Kidney epithelial cell (primary cell): ENCODE data around the gene ABHD12B. TPM values are rescaled to one million over a fixed set of nuclear protein-coding genes. Genes with fewer than 3 reads are reported as not detected.
"Not testable (repeated sequence)": the region's sequence is repeated elsewhere in the genome, so short reads cannot be mapped to it uniquely, and the experiment has no call there.

Experiments used
- DNase-seq: peaks from one replicate; pipeline ENCODE4 v3.0.0-alpha.2; 2010; ENCODE audit warnings: low read depth
- H3K27me3 ChIP-seq: 2 replicates; pipeline ENCODE4 v1.6.0; 2011; ENCODE audit warnings: low read length; ENCODE audit not compliant: control insufficient read depth, insufficient read depth
- H3K36me3 ChIP-seq: 2 replicates; pipeline ENCODE4 v1.5.1; 2011; ENCODE audit warnings: low read length; ENCODE audit not compliant: control insufficient read depth, insufficient read depth
- H3K4me3 ChIP-seq: 2 replicates; pipeline ENCODE4 v1.5.1; 2011; ENCODE audit warnings: low read depth, mild to moderate bottlenecking, control low read depth, low read length
- total RNA-seq: library from RNA; depleted of rRNA; stranded (reverse); fragments of >200 nt; gene quantifications from 2 replicates; pipeline ENCODE4 v1.2.3, GENCODE V29; 2015
- TF ChIP-seq, protein P1 (sequence below): IDR thresholded peaks from 2 replicates; pipeline ENCODE4 v1.5.1; 2011; ENCODE audit warnings: mild to moderate bottlenecking, moderate library complexity, low read length, control low read depth, inconsistent platforms; ENCODE audit not compliant: insufficient read depth, poor library complexity, severe bottlenecking

ABHD12B gene
- total RNA-seq, 1 donor from 2014 or later, result not detected

DNA sequence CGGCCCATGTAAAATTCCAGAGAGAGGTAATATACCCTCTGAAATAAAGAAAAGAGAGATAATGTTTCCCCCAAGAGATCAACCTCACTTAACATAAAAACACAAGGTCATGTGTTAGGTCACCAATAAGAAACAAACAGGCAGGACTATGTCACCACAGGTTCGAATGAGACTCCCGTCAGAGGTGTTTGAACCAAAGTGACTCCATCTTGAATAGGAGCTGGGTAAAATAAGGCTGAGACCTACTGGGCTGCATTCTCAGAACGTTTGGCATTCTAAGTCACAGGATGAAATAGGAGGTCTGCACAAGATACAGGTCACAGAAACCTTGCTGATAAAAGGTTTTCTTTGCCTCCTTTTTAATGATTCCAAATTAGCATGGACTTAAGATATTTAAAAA is 65.9 kb downstream of the ABHD12B start:
- no peak for DNase-seq
- H3K4me3 ChIP-seq, result no peak overlapping the region
- H3K27me3 ChIP-seq, result no peaks in the 10 kb centered on the region
- TF ChIP-seq, protein P1, sequence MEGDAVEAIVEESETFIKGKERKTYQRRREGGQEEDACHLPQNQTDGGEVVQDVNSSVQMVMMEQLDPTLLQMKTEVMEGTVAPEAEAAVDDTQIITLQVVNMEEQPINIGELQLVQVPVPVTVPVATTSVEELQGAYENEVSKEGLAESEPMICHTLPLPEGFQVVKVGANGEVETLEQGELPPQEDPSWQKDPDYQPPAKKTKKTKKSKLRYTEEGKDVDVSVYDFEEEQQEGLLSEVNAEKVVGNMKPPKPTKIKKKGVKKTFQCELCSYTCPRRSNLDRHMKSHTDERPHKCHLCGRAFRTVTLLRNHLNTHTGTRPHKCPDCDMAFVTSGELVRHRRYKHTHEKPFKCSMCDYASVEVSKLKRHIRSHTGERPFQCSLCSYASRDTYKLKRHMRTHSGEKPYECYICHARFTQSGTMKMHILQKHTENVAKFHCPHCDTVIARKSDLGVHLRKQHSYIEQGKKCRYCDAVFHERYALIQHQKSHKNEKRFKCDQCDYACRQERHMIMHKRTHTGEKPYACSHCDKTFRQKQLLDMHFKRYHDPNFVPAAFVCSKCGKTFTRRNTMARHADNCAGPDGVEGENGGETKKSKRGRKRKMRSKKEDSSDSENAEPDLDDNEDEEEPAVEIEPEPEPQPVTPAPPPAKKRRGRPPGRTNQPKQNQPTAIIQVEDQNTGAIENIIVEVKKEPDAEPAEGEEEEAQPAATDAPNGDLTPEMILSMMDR, result no peak
- no peaks in the 10 kb centered on the region for H3K36me3 ChIP-seq

DNA sequence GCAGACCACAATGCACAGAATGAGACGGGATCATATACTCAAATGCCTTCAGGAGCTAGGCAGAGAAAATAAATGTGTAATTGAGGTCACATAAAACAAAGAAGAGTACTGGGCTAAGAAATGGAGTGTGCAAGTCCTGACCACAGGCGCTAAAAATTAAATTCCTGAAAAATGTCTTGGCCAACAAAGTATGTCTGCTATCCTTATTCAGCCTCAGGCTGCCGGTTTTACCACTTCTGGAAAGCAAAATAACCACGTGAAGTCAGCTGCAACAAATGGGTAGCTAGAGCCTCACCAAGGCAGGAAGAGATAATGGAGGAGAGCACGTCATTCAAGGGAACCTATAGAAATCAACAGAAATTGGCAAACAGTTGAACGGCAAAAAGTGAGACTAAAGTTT is 69.3 kb downstream of the ABHD12B start:
- DNase-seq, result no peak
- H3K36me3 ChIP-seq, result no peaks in the 10 kb centered on the region
- TF ChIP-seq, protein P1, result no peak
- no peaks in the 10 kb centered on the region for H3K27me3 ChIP-seq
- H3K4me3 ChIP-seq, result no peak overlapping the region

DNA sequence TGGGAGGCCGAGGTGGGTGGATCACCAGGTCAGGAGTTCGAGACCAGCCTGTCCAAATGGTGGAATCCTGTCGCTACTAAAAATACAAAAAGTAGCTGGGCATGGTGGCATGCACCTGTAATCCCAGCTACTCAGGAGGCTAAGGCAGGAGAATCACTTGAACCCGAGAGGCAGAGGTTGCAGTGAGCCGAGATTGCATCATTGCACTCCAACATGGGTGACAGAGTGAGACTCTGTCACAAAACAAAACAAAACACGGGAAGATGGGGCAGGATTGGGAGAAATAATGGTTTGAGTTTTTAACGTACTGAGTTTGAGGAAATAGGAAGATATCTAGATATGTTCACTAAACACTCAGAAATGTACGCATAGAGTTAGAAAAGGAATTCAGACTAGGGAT is 69.8 kb downstream of the ABHD12B start:
- H3K36me3 ChIP-seq, H3K27me3 ChIP-seq, H3K4me3 ChIP-seq, DNase-seq: not testable (repeated sequence)

DNA sequence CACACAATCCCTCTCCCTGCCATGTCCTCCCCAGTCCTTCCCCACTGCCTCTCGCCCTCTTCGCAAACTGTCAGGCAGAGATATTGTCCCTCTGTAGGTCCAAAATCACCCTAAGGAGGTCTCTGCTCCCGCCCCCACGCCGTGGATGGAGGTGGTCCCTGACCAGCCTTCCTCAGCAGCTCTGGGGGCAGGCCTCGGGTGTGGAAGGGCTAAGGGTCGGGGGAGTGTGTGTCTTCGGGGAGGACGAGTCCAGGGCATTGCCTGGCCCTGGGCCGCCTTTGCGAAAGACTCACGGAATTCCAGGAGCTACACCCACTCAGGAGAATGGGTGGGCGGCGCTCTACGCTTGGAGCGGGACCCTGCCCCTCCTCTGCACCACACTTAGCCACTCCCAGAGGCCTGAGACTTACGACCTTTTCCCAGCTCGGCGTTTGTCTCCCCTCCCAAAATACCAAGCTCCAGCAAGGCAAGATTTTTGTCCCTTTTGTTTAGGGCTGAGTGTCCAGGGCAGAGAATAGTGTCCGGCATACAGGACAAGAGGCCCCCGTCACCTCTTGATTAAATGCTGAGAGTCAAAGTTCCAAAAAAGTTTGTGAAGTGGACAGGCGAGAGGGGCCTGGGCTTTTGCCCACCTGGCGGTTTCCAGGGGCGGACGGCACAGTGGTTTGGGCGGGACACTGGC is 71.5 kb downstream of the ABHD12B start:
- no peak for DNase-seq
- Histone ChIP-seq H3K4me3 (peak overlapping the region; percentile 54), H3K27me3 (no peaks in the 10 kb centered on the region), H3K36me3 (no peaks in the 10 kb centered on the region)
- TF ChIP-seq, protein P1, result no peak

DNA sequence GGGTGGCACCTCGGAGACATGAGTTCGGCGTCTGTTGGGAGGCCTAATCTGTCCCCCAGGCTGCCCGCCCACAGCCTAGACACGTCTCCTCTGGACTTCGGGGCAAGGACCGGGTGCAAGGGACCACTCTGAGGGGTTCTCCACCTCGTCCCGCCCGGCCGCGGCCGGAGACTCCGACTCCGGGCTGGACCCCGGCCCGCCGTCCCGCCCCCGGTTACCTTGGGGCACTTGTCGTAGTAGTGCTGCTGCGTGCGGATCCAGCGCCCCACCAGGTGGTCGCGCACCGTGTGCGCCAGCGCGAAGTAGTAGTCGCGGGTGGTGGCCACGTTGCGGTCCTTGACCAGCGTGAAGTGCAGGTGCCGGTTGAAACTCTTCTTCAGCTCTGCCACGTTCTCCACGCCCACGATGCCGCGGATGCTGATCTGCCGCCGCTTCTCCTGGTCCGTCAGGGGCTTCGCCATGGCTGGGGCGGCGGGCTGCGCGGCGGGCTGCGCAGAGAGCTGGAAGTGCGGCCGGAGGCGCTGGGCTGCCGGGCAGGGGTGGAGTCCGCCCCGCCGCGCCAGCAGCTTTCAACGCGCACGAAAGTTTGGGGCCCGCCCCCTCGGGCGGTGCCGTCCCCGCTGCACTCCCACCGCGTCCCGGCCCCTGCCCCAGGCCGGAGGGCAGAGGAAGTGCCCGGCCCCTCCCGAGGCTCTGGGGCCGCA is 72.2 kb downstream of the ABHD12B start, which contains the start of gene PYGL:
Gene PYGL (minus strand): TSS at position 541 of the 704 bp plus-strand sequence. CDS start 80 bp downstream, at position 461.
- TF ChIP-seq, protein P1, result peak; percentile 7
- Histone ChIP-seq H3K36me3 (no peaks in the 10 kb centered on the region), H3K27me3 (no peaks in the 10 kb centered on the region), H3K4me3 (peak within 1 kb of the TSS; percentile 54)
- no peak for DNase-seq

DNA sequence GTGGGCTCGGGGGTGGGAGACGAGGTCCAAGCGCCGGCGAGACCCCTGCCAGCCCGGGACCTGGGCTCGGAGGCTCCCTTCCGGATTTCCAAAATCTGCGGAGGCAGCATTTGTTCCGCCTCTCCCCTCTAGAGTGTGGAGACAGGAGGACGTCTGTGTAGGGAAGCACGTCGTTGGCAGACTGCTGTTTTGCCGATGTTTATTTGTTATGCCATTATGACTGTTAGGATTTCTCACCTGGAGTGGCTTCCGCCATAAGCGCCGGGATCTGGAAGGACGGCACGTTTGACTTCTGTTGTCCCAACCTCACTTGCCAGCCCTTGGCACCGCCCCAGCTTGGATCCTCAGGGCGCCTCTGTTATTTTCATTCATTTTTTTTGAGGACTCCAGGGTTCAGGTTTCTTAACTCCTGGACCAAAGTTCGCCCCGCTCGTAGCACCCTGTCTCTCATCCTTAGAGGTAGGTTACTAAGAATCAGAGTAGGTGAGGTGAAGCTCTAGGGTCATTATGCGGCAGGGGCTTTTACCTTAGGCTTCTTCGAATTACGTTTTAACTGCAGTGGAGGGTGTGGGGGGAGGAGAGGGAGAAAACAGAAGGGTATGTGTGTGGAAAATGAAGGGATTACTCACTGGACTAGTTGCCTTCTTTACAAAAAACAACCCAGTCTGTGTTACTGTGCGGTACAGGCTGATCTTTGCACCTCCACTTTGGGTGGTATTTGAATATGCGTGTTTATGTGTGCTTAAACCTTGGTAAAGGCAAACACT is 73.0 kb downstream of the ABHD12B start:
- Histone ChIP-seq H3K36me3 (no peaks in the 10 kb centered on the region), H3K4me3 (peak overlapping the region; percentile 54), H3K27me3 (no peaks in the 10 kb centered on the region)
- TF ChIP-seq, protein P1, result no peak
- DNase-seq, result no peak
